ENCODE results near the gene RMI1. TPM values are rescaled to one million over a fixed set of nuclear protein-coding genes. Genes with fewer than 3 reads are reported as not detected.
"Not testable (repeated sequence)": the region's sequence is repeated elsewhere in the genome, so short reads cannot be mapped to it uniquely, and the experiment has no call there.

RMI1 gene
- total and polyA plus RNA-seq, 7 donors: 1.4 to 9.0 (median 3.9) TPM

DNA sequence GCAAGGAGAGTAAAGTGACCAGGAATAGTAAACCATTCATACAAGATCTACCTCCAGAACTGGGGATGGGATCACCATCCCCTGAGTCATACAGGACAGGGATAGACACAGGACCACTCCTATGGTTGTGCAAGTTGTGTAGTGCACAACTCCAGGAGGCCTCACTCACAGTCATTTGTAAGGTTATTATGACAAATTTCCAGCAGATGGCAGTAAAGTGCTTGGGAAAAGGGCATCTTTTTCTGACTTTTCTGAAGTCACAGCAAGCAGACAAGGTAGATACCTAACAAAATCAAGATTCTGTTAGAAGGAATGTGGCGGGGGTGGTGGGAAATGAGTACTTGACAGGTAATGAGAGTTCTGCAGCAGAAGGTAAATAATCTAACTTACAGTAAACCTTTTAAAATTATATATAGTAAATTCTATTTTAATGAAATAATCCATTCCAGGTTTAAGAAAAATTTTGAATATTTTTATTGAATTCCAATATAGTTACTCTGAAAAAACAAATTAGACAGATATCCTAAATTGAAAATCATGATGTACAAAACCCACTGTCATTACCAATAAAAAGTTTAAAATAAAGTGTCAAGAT lies 42.6 kb upstream of the RMI1 start:
- no peak overlapping the region for H3K27ac ChIP-seq
- H3K4me3 ChIP-seq: no peak overlapping the region
- H3K27me3 ChIP-seq: no peaks in the 10 kb centered on the region
- no peak for TF ChIP-seq POLR2AphosphoS5 (IDR thresholded peaks at IDR 0.05)
- TF ChIP-seq EP300 (IDR thresholded peaks at IDR 0.05): no peak
- no peak for TF ChIP-seq POLR2A (IDR thresholded peaks at IDR 0.05)
- TF ChIP-seq CTCF (IDR thresholded peaks at IDR 0.05): peak; percentile 25 to 63 (median 53)
- no peaks in the 10 kb centered on the region for H3K9me3 ChIP-seq
- intact Hi-C loops (cut with DNase I): loop anchor here (1.0 to 5.0 kb wide), 3 partner anchors 234 to 379 kb away; no protein-coding TSS in a partner anchor
- peaks cover 0 to 10% (median 4%) of the 10 kb centered on the region in 4 donors for H3K4me1 ChIP-seq
- H3K36me3 ChIP-seq: peaks cover 0 to 44% (median 13%) of the 10 kb centered on the region in 4 donors
- WGBS, 2 donors: 24 to 50% methylated on average over 1 of the region's 1 CpG
- no peak for DNase-seq

DNA sequence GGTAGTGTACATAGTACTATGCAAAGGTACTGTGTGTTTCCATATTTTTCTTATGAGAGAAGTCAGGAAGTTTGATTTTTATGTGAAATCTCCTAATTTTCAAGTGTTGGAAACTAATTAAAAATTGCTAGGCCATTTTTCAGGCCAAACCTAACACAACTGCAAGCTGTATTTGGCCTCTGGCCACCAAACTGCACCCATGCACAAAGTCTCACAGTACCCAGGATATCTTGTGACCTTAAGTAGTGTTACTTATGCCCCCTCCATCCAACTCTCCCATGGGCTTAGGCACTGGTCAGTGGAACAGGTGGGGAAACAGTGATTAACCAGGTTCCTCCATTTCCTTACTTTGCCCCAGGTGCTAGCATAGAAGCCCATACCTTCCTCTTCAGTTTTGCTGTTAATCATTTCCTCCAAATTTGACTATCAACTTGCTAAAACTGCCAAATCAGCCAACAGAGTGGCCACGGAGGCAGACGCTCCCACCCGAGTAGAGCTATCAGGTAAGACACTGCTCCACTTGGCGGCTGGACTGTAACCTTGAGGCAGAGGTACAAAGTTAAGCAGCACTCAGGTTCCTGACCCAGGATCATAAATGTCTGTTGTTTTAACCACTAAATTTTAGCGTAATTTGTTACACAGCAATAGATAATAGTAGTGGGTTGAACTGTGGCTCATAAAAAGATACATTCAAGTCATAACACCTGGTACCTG lies 39.9 kb upstream of the RMI1 start:
- H3K4me1 ChIP-seq: no peaks in the 10 kb centered on the region
- H3K9me3 ChIP-seq: no peaks in the 10 kb centered on the region
- peaks cover 0 to 67% (median 13%) of the 10 kb centered on the region in 4 donors for H3K36me3 ChIP-seq
- no peak overlapping the region for H3K27ac ChIP-seq
- no peak for TF ChIP-seq POLR2A (IDR thresholded peaks at IDR 0.05)
- no peak for TF ChIP-seq EP300 (IDR thresholded peaks at IDR 0.05)
- TF ChIP-seq CTCF (IDR thresholded peaks at IDR 0.05): no peak
- TF ChIP-seq POLR2AphosphoS5 (IDR thresholded peaks at IDR 0.05): no peak
- WGBS, 2 donors: 43 to 75% methylated on average over 5 of the region's 5 CpGs
- intact Hi-C loops (cut with DNase I): no loop called here
- no peak for DNase-seq
- H3K27me3 ChIP-seq: no peaks in the 10 kb centered on the region
- H3K4me3 ChIP-seq: no peak overlapping the region

- H3K27me3 ChIP-seq, H3K9me3 ChIP-seq: not testable (repeated sequence)
Measured at GRCh38 chr9:83948096-83948495, 32.5 kb upstream of the RMI1 start.

GRCh38 chr9:83956086-83956435 lies 24.5 kb upstream of the RMI1 start:
- TF ChIP-seq POLR2AphosphoS5 (IDR thresholded peaks at IDR 0.05) (no peak), EP300 (IDR thresholded peaks at IDR 0.05) (no peak), CTCF (IDR thresholded peaks at IDR 0.05) (no peak), POLR2A (IDR thresholded peaks at IDR 0.05) (no peak)
- 10 to 28% methylated on average over 23 of the region's 23 CpGs for WGBS, 2 donors
- DNase-seq: no peak
- intact Hi-C loops (cut with DNase I): loop anchor here (2.0 kb wide), 1 partner anchor 25 kb away; the partner anchor contains the start of genes HNRNPK and RMI1
- Histone ChIP-seq H3K4me3 (peak overlapping the region; percentile 63 to 85 (median 76)), H3K4me1 (peaks cover 0 to 26% (median 18%) of the 10 kb centered on the region in 4 donors), H3K27me3 (no peaks in the 10 kb centered on the region), H3K9me3 (no peaks in the 10 kb centered on the region), H3K27ac (peak overlapping the region; percentile 79 to 84 (median 82)), H3K36me3 (peaks cover 0 to 34% (median 4%) of the 10 kb centered on the region in 4 donors)

More at GRCh38 chr9:83948096-83948495, 32.5 kb upstream of the RMI1 start:
- intact Hi-C loops (cut with DNase I); H3K27ac ChIP-seq; H3K4me3 ChIP-seq; H3K4me1 ChIP-seq; DNase-seq: not testable (repeated sequence)
- H3K36me3 ChIP-seq: peaks cover 0 to 68% (median 4%) of the 10 kb centered on the region in 4 donors
- 97 to 98% methylated on average over 38 to 39 of the region's 39 CpGs for WGBS, 2 donors
